ENCODE data around the gene WDR11. TPM values are rescaled to one million over a fixed set of nuclear protein-coding genes. Genes with fewer than 3 reads are reported as not detected.

Gene WDR11
- total and polyA plus RNA-seq, 7 experiments from 2014 or later, result 12.6 to 78.1 (median 43.6) TPM

GRCh38 chr10:120926611-120927010, 75.4 kb downstream of the WDR11 start:
- Histone ChIP-seq H3K27me3 (ENCODE audit: control insufficient read depth in 2 of 2, insufficient read depth in 2 of 2, low read length in 2 of 2) (no peaks in the 10 kb centered on the region), H3K36me3 (ENCODE audit: control insufficient read depth in 2 of 3, insufficient read depth in 3 of 3, low read length in 3 of 3) (no peaks in the 10 kb centered on the region), H3K27ac (ENCODE audit: low read depth, low read length) (no peak overlapping the region), H3K4me1 (ENCODE audit: control insufficient read depth in 2 of 2, insufficient read depth in 2 of 2, low read length in 2 of 2) (no peaks in the 10 kb centered on the region), H3K9me3 (ENCODE audit: control insufficient read depth in 2 of 3, low read length in 3 of 3) (no peaks in the 10 kb centered on the region), H3K4me3 (ENCODE audit: low read length) (no peak overlapping the region)
- Mint-ChIP-seq H3K27ac (no peak overlapping the region), H3K4me3 (no peak overlapping the region), H3K27me3 (peaks cover 0 to 7% (median 0%) of the 10 kb centered on the region in 5 donors), H3K4me1 (no peaks in the 10 kb centered on the region), H3K36me3 (peaks cover 0 to 4% (median 0%) of the 10 kb centered on the region in 5 donors), H3K9me3 (peaks cover 0 to 11% (median 0%) of the 10 kb centered on the region in 11 donors)
- CTCF ChIA-PET, result no interaction called here
- no peak for ATAC-seq
- intact Hi-C loops (cut with micrococcal nuclease), result no loop called here
- DNase-seq, result no peak
- POLR2A ChIA-PET, result no interaction called here

DNA sequence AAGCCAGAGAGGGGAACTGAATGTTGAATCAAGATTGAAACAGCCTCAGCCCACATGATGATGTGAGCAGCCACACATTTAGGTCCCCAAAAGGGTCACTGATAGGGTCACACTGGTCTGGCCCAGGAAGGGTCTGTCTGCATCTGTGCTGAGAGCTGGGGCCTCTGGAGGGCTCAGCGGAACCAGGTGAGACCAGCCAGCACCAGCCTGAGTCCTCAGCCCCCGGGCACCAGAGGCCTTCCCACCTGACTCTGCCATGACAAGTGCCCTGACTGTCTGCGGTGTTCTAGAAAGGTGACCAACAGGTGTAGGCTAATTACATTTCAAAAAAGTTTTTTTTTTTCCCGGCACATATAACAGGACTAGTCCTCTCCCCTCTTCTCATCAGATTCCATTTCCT, 76.2 kb downstream of the WDR11 start:
- H3K27ac Mint-ChIP-seq, result no peak overlapping the region
- ATAC-seq, result no peak
- intact Hi-C loops (cut with micrococcal nuclease), result no loop called here
- POLR2A ChIA-PET, result no interaction called here
- Histone ChIP-seq H3K36me3 (ENCODE audit: control insufficient read depth in 2 of 3, insufficient read depth in 3 of 3, low read length in 3 of 3) (no peaks in the 10 kb centered on the region), H3K4me3 (ENCODE audit: low read length) (no peak overlapping the region), H3K27ac (ENCODE audit: low read depth, low read length) (no peak overlapping the region), H3K9me3 (ENCODE audit: control insufficient read depth in 2 of 3, low read length in 3 of 3) (no peaks in the 10 kb centered on the region), H3K27me3 (ENCODE audit: control insufficient read depth in 2 of 2, insufficient read depth in 2 of 2, low read length in 2 of 2) (no peaks in the 10 kb centered on the region), H3K4me1 (ENCODE audit: control insufficient read depth in 2 of 2, insufficient read depth in 2 of 2, low read length in 2 of 2) (no peaks in the 10 kb centered on the region)
- H3K9me3 Mint-ChIP-seq, result peaks cover 0 to 11% (median 0%) of the 10 kb centered on the region in 11 donors
- H3K36me3 Mint-ChIP-seq, result peaks cover 0 to 4% (median 0%) of the 10 kb centered on the region in 5 donors
- CTCF ChIA-PET, result no interaction called here
- H3K27me3 Mint-ChIP-seq, result peaks cover 0 to 7% (median 0%) of the 10 kb centered on the region in 5 donors
- no peak overlapping the region for H3K4me3 Mint-ChIP-seq
- DNase-seq, result no peak
- H3K4me1 Mint-ChIP-seq, result no peaks in the 10 kb centered on the region

DNA sequence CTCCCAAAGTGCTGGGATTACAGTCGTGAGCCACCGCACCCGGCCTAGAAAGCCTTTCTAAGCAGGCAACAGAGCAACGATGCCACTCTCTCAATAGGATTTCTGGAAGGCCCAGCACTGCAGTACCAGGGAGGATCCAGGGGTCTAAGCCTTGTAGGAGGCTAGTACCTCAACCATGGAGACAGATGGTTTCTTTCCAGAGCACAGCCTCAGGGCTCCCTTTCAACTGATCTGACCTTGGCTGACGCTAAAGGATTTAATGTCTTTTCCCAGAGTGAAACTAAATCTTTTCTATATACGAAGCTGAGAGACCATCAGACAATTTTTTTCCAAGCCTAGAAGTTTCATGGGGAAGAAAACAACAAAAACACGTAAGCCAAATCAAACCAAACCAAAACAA, 78.0 kb downstream of the WDR11 start:
- Histone ChIP-seq H3K27me3 (ENCODE audit: control insufficient read depth in 2 of 2, insufficient read depth in 2 of 2, low read length in 2 of 2) (no peaks in the 10 kb centered on the region), H3K36me3 (ENCODE audit: control insufficient read depth in 2 of 3, insufficient read depth in 3 of 3, low read length in 3 of 3) (no peaks in the 10 kb centered on the region), H3K9me3 (ENCODE audit: control insufficient read depth in 2 of 3, low read length in 3 of 3) (no peaks in the 10 kb centered on the region), H3K4me1 (ENCODE audit: control insufficient read depth in 2 of 2, insufficient read depth in 2 of 2, low read length in 2 of 2) (no peaks in the 10 kb centered on the region), H3K4me3 (ENCODE audit: low read length) (no peak overlapping the region), H3K27ac (ENCODE audit: low read depth, low read length) (no peak overlapping the region)
- POLR2A ChIA-PET, result no interaction called here
- no peak for ATAC-seq
- intact Hi-C loops (cut with micrococcal nuclease), result no loop called here
- Mint-ChIP-seq H3K9me3 (peaks cover 0 to 7% (median 0%) of the 10 kb centered on the region in 11 donors), H3K4me1 (no peaks in the 10 kb centered on the region), H3K27me3 (peaks cover 0 to 9% (median 0%) of the 10 kb centered on the region in 5 donors), H3K36me3 (no peaks in the 10 kb centered on the region), H3K4me3 (no peak overlapping the region), H3K27ac (no peak overlapping the region)
- DNase-seq, result no peak
- CTCF ChIA-PET, result no interaction called here

- H3K27me3 Mint-ChIP-seq, result peaks cover 0 to 9% (median 0%) of the 10 kb centered on the region in 5 donors
- intact Hi-C loops (cut with micrococcal nuclease), result no loop called here
- Histone ChIP-seq H3K9me3 (ENCODE audit: control insufficient read depth in 2 of 3, low read length in 3 of 3) (no peaks in the 10 kb centered on the region), H3K27ac (ENCODE audit: low read depth, low read length) (no peak overlapping the region), H3K27me3 (ENCODE audit: control insufficient read depth in 2 of 2, insufficient read depth in 2 of 2, low read length in 2 of 2) (no peaks in the 10 kb centered on the region), H3K4me3 (ENCODE audit: low read length) (no peak overlapping the region), H3K36me3 (ENCODE audit: control insufficient read depth in 2 of 3, insufficient read depth in 3 of 3, low read length in 3 of 3) (no peaks in the 10 kb centered on the region), H3K4me1 (ENCODE audit: control insufficient read depth in 2 of 2, insufficient read depth in 2 of 2, low read length in 2 of 2) (no peaks in the 10 kb centered on the region)
- H3K4me1 Mint-ChIP-seq, result no peaks in the 10 kb centered on the region
- ATAC-seq (no peak), DNase-seq (no peak)
- H3K36me3 Mint-ChIP-seq, result no peaks in the 10 kb centered on the region
- CTCF ChIA-PET, result no interaction called here
- peaks cover 0 to 3% (median 0%) of the 10 kb centered on the region in 11 donors for H3K9me3 Mint-ChIP-seq
- H3K4me3 Mint-ChIP-seq, result no peak overlapping the region
- no peak overlapping the region for H3K27ac Mint-ChIP-seq
- POLR2A ChIA-PET, result no interaction called here
Measured at GRCh38 chr10:120931423-120931822, 80.3 kb downstream of the WDR11 start.

- Histone ChIP-seq H3K36me3 (ENCODE audit: control insufficient read depth in 2 of 3, insufficient read depth in 3 of 3, low read length in 3 of 3) (no peaks in the 10 kb centered on the region), H3K27ac (ENCODE audit: low read depth, low read length) (no peak overlapping the region), H3K27me3 (ENCODE audit: control insufficient read depth in 2 of 2, insufficient read depth in 2 of 2, low read length in 2 of 2) (no peaks in the 10 kb centered on the region), H3K9me3 (ENCODE audit: control insufficient read depth in 2 of 3, low read length in 3 of 3) (no peaks in the 10 kb centered on the region), H3K4me1 (ENCODE audit: control insufficient read depth in 2 of 2, insufficient read depth in 2 of 2, low read length in 2 of 2) (no peaks in the 10 kb centered on the region), H3K4me3 (ENCODE audit: low read length) (no peak overlapping the region)
- DNase-seq, result no peak
- Mint-ChIP-seq H3K27me3 (peaks cover 0 to 9% (median 0%) of the 10 kb centered on the region in 5 donors), H3K9me3 (peaks cover 0 to 3% (median 0%) of the 10 kb centered on the region in 11 donors), H3K27ac (no peak overlapping the region), H3K36me3 (no peaks in the 10 kb centered on the region), H3K4me3 (no peak overlapping the region), H3K4me1 (no peaks in the 10 kb centered on the region)
- no peak for ATAC-seq
- intact Hi-C loops (cut with micrococcal nuclease), result no loop called here
- ChIA-PET CTCF (no interaction called here), POLR2A (no interaction called here)
Measured at GRCh38 chr10:120931999-120932398, 80.8 kb downstream of the WDR11 start.

DNA sequence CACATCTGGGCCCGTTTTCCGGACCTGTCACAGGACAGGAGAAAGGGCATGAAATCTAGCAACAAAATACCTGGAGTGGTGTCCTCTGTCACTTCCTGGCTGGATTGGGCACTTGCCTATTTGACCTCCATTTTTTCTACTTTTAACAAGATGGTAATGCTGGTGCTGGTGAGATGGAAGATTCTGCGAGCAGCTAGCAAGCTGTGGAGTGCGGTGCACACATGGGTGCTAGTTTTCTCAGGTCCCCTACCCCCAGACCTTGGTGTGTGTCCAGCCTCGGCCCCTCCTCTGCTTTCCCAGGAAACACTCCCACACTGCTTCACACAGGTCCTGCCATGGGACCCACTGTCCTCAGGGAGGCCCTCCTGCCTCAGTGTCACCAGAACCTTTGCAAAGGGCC, 87.7 kb downstream of the WDR11 start:
- H3K27me3 ChIP-seq (ENCODE audit: control insufficient read depth in 2 of 2, insufficient read depth in 2 of 2, low read length in 2 of 2), result no peaks in the 10 kb centered on the region
- no peak overlapping the region for H3K27ac ChIP-seq (ENCODE audit: low read depth, low read length)
- no peaks in the 10 kb centered on the region for H3K36me3 ChIP-seq (ENCODE audit: control insufficient read depth in 2 of 3, insufficient read depth in 3 of 3, low read length in 3 of 3)
- no peaks in the 10 kb centered on the region for H3K9me3 ChIP-seq (ENCODE audit: control insufficient read depth in 2 of 3, low read length in 3 of 3)
- ChIA-PET CTCF (no interaction called here), POLR2A (no interaction called here)
- no peaks in the 10 kb centered on the region for H3K4me1 ChIP-seq (ENCODE audit: control insufficient read depth in 2 of 2, insufficient read depth in 2 of 2, low read length in 2 of 2)
- intact Hi-C loops (cut with micrococcal nuclease), result no loop called here
- H3K27me3 Mint-ChIP-seq, result peaks cover 0 to 24% (median 13%) of the 10 kb centered on the region in 5 donors
- peaks cover 0 to 3% (median 0%) of the 10 kb centered on the region in 11 donors for H3K9me3 Mint-ChIP-seq
- DNase-seq (no peak), ATAC-seq (no peak)
- H3K36me3 Mint-ChIP-seq, result no peaks in the 10 kb centered on the region
- no peak overlapping the region for H3K4me3 Mint-ChIP-seq
- peaks cover 0 to 7% (median 5%) of the 10 kb centered on the region in 7 donors for H3K4me1 Mint-ChIP-seq
- no peak overlapping the region for H3K4me3 ChIP-seq (ENCODE audit: low read length)
- no peak overlapping the region for H3K27ac Mint-ChIP-seq

DNA sequence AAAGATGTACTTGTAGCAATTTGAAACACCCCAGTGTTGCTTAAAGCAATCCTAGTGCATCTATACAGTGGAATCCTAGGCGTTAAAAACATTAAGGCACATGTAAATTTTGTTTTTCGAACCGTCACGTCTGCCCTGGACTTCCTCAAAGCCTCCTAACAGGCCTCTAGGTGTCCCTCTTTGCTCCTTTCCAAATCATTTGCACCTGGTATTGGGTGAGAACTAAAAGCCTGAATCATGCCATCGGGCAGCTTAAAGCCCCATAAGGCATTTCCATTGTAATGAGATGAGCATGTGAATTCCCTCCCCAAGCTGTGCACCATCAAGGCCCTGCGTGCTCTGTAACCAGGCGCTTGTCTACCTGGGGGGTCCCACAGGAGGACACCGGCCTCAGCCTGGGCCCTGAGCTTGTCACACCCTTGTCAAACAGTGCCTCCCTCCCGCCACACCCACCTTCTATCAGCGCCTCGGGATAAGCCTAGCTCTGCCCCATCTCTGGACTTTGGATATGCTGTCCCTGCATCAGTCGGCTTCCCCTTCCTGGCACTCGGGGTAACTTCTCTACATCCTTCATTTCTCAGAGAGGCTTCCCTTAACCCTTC, 89.2 kb downstream of the WDR11 start:
- no peaks in the 10 kb centered on the region for H3K4me1 ChIP-seq (ENCODE audit: control insufficient read depth in 2 of 2, insufficient read depth in 2 of 2, low read length in 2 of 2)
- ChIA-PET POLR2A (no interaction called here), CTCF (no interaction called here)
- no peaks in the 10 kb centered on the region for H3K27me3 ChIP-seq (ENCODE audit: control insufficient read depth in 2 of 2, insufficient read depth in 2 of 2, low read length in 2 of 2)
- ATAC-seq (no peak), DNase-seq (no peak)
- H3K4me3 ChIP-seq (ENCODE audit: low read length), result no peak overlapping the region
- Mint-ChIP-seq H3K27ac (no peak overlapping the region), H3K4me1 (peaks cover 0 to 11% (median 5%) of the 10 kb centered on the region in 7 donors), H3K36me3 (peaks cover 0 to 3% (median 0%) of the 10 kb centered on the region in 5 donors), H3K4me3 (no peak overlapping the region), H3K27me3 (peaks cover 0 to 29% (median 17%) of the 10 kb centered on the region in 5 donors), H3K9me3 (no peaks in the 10 kb centered on the region)
- no peaks in the 10 kb centered on the region for H3K9me3 ChIP-seq (ENCODE audit: control insufficient read depth in 2 of 3, low read length in 3 of 3)
- intact Hi-C loops (cut with micrococcal nuclease), result loop anchor here in 1 of 2 donors (10.0 kb wide), 1 partner anchor 1764 kb away; no protein-coding TSS in a partner anchor
- H3K36me3 ChIP-seq (ENCODE audit: control insufficient read depth in 2 of 3, insufficient read depth in 3 of 3, low read length in 3 of 3), result no peaks in the 10 kb centered on the region
- no peak overlapping the region for H3K27ac ChIP-seq (ENCODE audit: low read depth, low read length)
